Activated CD8-positive, alpha-beta memory T cell treated with anti-CD3 and anti-CD28 coated beads for 36 hours (primary cell): ENCODE data around the gene PHKA1. TPM values are rescaled to one million over a fixed set of nuclear protein-coding genes. Genes with fewer than 3 reads are reported as not detected.

ENCODE experiments used
- total RNA-seq, 2 experiments: library from RNA; stranded (reverse); gene quantifications; one replicate each; pipeline ENCODE4 v1.2.3, GENCODE V29; 2021

Gene PHKA1
- total RNA-seq, 2 experiments from 2014 or later = 6.1 to 6.6 TPM

Other genes starting within 250 kb of the PHKA1 start
- gene HDAC8, start 141.5 kb downstream of the PHKA1 start, total RNA-seq = 10 to 100 TPM; 21.7 to 21.9 TPM
- gene DMRTC1B, start 62.6 kb upstream of the PHKA1 start, total RNA-seq = not detected
- gene FAM236B, start 68.4 kb upstream of the PHKA1 start, total RNA-seq = not detected
- not detected for gene FAM236D, start 93.9 kb upstream of the PHKA1 start, total RNA-seq
- not detected for gene FAM236C, start 198.3 kb upstream of the PHKA1 start, total RNA-seq
- gene FAM236A, start 223.9 kb upstream of the PHKA1 start, total RNA-seq = not detected
- gene DMRTC1, start 229.5 kb upstream of the PHKA1 start, total RNA-seq = not detected